Dendritic cell treated with granulocyte-macrophage colony-stimulating factor and Interleukin-4, amounts not matched to agents 40 ng/mL and 50 ng/mL, for 4 days (primary cell): ENCODE results near the gene ANKRD39.
"Not testable (repeated sequence)": the region's sequence is repeated elsewhere in the genome, so short reads cannot be mapped to it uniquely, and the experiment has no call there.

ENCODE experiments used
- H3K27ac Mint-ChIP-seq: one replicate; pipeline ENCODE4 v1.8.0; 2022; ENCODE audit warnings: mild to moderate bottlenecking, mixed read lengths
- H3K27me3 Mint-ChIP-seq: one replicate; pipeline ENCODE4 v1.8.0; 2022; ENCODE audit warnings: mild to moderate bottlenecking, mixed read lengths
- H3K36me3 Mint-ChIP-seq: one replicate; pipeline ENCODE4 v1.8.0; 2022; ENCODE audit warnings: low read depth, mixed read lengths
- H3K4me1 Mint-ChIP-seq: one replicate; pipeline ENCODE4 v1.8.0; 2022; ENCODE audit warnings: low read depth, mixed read lengths
- H3K4me3 Mint-ChIP-seq: one replicate; pipeline ENCODE4 v1.8.0; 2022; ENCODE audit warnings: mild to moderate bottlenecking, moderate library complexity, mixed read lengths
- H3K9me3 Mint-ChIP-seq: one replicate; pipeline ENCODE4 v1.8.0; 2022; ENCODE audit warnings: mixed read lengths
- intact Hi-C: fragments of 100-400 bp; cut with micrococcal nuclease; formaldehyde crosslinking; loops from one replicate; pipeline ENCODE4 v1.15.0; 2022

The ANKRD39 gene

DNA sequence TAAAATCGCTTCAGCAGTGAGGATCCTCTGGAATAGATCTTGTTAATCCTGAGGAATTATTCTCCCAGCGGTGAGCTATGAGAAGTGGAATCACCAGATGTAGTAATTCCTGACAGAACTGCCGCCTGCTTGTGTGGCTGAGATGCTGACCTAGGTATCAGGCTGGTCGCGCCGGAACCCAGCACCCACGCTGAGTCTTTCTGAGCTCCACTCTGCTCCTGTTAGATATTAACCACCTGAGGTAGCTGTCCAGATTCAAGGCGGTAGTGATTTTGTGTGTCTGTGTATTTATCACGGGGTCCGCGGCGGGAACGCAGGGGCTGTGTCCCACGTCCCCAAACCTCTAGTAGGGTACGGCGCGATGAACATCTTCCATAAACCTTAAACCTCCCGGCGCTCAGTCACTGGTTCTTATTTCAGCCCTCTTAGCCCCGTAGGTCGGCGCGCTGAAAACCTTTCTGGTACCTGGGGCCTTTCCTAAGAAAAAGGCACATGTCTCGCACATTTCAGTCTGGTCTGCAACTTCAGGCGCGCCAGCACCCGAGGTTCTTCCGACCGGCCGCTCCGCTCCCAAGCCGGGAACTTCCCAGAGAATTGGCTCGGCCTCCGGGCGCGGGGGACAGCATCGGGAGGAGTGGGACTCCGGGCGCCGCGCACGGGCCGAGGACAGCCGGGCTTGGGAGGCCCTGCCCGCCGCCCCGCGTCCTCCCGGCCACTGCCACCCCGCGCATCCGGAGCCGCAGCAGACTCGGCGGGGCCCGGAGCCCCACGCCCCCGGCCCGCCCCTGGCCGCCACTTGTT, 42.3 kb downstream of the ANKRD39 start:
- peaks cover 4% of the 10 kb centered on the region for H3K27me3 Mint-ChIP-seq
- intact Hi-C loops: loop anchor here (5.0 kb wide), 1 partner anchor 53 kb away; the partner anchor contains the start of gene CNNM4
- no peaks in the 10 kb centered on the region for H3K9me3 Mint-ChIP-seq
- H3K4me1 Mint-ChIP-seq: peaks cover 43% of the 10 kb centered on the region
- H3K27ac Mint-ChIP-seq: peak overlapping the region; percentile 81
- H3K36me3 Mint-ChIP-seq: peaks cover 47% of the 10 kb centered on the region
- peak overlapping the region; percentile 81 for H3K4me3 Mint-ChIP-seq

- peaks cover 4% of the 10 kb centered on the region for H3K27me3 Mint-ChIP-seq
- H3K4me3 Mint-ChIP-seq: no peak overlapping the region
- intact Hi-C loops: no loop called here
- peaks cover 48% of the 10 kb centered on the region for H3K36me3 Mint-ChIP-seq
- no peak overlapping the region for H3K27ac Mint-ChIP-seq
- peaks cover 24% of the 10 kb centered on the region for H3K4me1 Mint-ChIP-seq
- no peaks in the 10 kb centered on the region for H3K9me3 Mint-ChIP-seq
Observed at GRCh38 chr2:96813656-96814055, 44.2 kb downstream of the ANKRD39 start.

DNA sequence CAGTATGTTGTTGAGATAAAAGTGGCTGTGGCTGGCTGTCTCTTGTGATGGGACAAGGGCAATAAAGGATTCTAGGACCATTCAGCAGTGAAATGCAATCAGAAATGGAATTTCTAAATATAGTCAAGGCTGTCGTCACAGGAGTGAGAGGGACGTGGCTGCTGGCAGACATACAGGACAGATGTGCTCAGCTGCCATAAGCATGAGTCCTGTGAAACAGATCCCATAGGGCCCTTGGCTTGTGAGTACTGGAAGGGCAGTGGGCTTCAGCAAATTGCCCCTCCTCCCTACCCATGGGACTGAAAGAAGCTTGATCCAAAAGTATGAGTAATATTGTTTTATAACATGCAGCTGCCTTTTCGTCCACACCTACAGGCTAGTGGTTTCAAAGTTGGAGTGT, 45.9 kb downstream of the ANKRD39 start:
- Mint-ChIP-seq H3K4me1 (peaks cover 8% of the 10 kb centered on the region), H3K27ac (no peak overlapping the region), H3K27me3 (no peaks in the 10 kb centered on the region), H3K4me3 (no peak overlapping the region), H3K9me3 (no peaks in the 10 kb centered on the region), H3K36me3 (peaks cover 47% of the 10 kb centered on the region)
- intact Hi-C loops: no loop called here

DNA sequence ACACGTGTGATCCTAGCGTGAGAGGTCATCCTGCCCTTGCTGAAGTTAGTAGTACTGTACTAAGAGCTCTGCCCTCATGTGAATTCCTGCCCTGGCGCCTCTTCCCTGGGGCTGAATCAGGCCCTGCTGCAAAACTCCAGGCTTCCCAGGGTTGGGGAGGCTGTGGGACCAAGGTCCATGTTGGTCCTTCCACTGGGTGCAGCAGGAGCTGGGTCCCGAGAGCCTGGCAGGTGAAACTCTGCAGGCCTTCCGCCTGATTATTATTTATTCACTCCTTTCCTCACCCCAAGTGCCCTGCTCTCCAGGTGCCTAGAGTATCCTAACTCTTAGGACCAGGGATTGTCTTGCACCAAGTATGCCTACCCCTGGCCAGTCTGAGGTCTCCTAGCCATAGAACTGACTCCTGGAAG, 47.0 kb downstream of the ANKRD39 start:
- peaks cover 8% of the 10 kb centered on the region for H3K4me1 Mint-ChIP-seq
- no peak overlapping the region for H3K4me3 Mint-ChIP-seq
- H3K36me3 Mint-ChIP-seq: peaks cover 56% of the 10 kb centered on the region
- H3K27me3 Mint-ChIP-seq: no peaks in the 10 kb centered on the region
- H3K27ac Mint-ChIP-seq: no peak overlapping the region
- no peaks in the 10 kb centered on the region for H3K9me3 Mint-ChIP-seq
- intact Hi-C loops: no loop called here

GRCh38 chr2:96809951-96810782, 47.6 kb downstream of the ANKRD39 start:
- intact Hi-C loops: loop anchor here (10.0 kb wide), 1 partner anchor 205 kb away; no protein-coding TSS in a partner anchor
- no peaks in the 10 kb centered on the region for H3K9me3 Mint-ChIP-seq
- no peaks in the 10 kb centered on the region for H3K27me3 Mint-ChIP-seq
- H3K36me3 Mint-ChIP-seq: peaks cover 56% of the 10 kb centered on the region
- no peak overlapping the region for H3K27ac Mint-ChIP-seq
- peaks cover 4% of the 10 kb centered on the region for H3K4me1 Mint-ChIP-seq
- no peak overlapping the region for H3K4me3 Mint-ChIP-seq

DNA sequence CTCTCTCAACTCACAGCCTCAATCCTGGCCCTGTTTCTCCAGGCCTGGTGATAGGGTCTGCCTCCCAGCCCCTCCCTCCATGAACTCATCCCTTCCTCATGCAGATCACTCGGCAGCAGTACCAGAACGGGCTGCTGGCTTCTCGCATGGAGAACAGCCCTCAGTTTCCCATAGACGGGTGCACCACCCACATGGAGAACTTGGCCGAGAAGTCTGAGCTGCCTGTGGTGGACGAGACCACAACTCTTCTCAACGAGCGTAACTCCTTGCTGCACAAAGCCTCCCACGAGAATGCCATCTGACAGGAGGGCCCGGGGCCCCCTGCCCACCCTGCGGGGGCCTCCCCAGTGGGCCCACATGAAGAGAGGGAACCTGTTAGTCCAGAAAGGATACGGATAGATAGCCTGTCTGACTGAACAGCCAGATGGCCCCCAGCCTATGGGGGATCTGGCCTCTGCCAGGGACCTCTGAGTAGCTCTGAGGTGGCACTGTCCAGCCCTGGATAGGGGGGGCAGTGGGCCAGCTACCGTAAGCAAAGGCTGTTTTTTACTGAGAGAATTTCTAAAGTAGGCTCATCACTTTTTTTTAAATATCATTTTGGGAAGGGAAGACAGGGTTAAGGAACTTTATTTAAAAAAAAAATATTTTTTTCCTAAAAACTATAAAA, 48.5 kb downstream of the ANKRD39 start:
- intact Hi-C loops: loop anchor here (10.0 kb wide), 1 partner anchor 205 kb away; no protein-coding TSS in a partner anchor

DNA sequence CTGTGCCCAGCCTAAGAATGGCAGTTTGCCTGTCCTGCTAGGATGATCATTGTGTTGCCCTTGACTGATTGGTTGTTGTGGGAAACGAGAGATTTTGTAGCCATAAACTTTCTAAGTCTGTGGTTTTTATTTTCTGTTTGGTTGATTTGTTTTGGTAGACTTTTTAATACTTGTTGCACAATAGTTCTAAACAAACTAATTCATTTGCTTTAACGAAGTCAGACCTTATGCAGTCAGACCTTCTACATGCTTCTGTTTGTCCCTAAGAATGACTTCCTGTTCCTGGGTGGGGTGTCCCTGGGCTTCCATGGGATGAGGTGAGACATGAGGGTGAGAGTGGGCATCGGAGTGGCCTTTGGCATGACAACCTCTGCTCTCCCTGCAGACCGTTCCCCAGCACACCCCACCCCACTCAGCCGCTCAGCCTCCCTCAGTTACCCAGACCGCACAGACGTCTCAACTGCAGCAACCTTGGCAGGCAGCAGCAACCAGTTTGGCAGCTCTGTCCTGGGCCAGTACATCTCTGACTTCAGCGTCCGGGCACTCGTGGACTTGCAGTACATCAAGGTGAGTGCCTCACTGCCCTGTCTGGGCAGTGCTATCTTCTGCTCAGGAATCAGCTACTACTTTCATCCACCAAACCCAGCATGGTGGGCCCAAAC, 49.5 kb downstream of the ANKRD39 start:
- Mint-ChIP-seq H3K4me3 (no peak overlapping the region), H3K36me3 (peaks cover 56% of the 10 kb centered on the region), H3K27me3 (no peaks in the 10 kb centered on the region), H3K27ac (no peak overlapping the region), H3K9me3 (no peaks in the 10 kb centered on the region), H3K4me1 (no peaks in the 10 kb centered on the region)
- intact Hi-C loops: loop anchor here (10.0 kb wide), 1 partner anchor 204 kb away; no protein-coding TSS in a partner anchor

More for the DNA sequence above, 48.5 kb downstream of the ANKRD39 start:
- H3K27me3 Mint-ChIP-seq: no peaks in the 10 kb centered on the region
- H3K9me3 Mint-ChIP-seq: no peaks in the 10 kb centered on the region
- H3K4me1 Mint-ChIP-seq: no peaks in the 10 kb centered on the region
- no peak overlapping the region for H3K4me3 Mint-ChIP-seq
- peaks cover 56% of the 10 kb centered on the region for H3K36me3 Mint-ChIP-seq
- no peak overlapping the region for H3K27ac Mint-ChIP-seq

DNA sequence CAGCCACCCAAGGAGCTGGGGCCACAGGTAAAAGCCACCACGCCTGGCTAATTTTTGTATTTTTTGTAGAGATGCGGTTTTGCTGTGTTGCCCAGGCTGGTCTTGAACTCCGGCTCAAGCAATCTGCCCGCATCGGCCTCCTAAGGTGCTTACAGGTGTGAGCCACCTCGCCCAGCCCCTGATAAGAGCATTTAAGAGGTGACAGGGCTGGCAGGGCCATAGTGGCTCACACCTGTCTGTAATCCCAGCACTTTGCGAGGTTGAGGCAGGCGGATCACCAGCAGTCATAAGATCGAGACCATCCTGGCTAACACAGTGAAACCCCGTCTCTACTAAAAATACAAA, 50.7 kb downstream of the ANKRD39 start:
- Mint-ChIP-seq H3K4me3 (no peak overlapping the region), H3K27me3 (no peaks in the 10 kb centered on the region), H3K36me3 (peaks cover 46% of the 10 kb centered on the region), H3K9me3 (no peaks in the 10 kb centered on the region), H3K27ac (no peak overlapping the region), H3K4me1 (no peaks in the 10 kb centered on the region)
- intact Hi-C loops: loop anchor here (10.0 kb wide), 1 partner anchor 202 kb away; no protein-coding TSS in a partner anchor

GRCh38 chr2:96806468-96807126, 51.2 kb downstream of the ANKRD39 start:
- H3K4me3 Mint-ChIP-seq: no peak overlapping the region
- no peak overlapping the region for H3K27ac Mint-ChIP-seq
- no peaks in the 10 kb centered on the region for H3K4me1 Mint-ChIP-seq
- no peaks in the 10 kb centered on the region for H3K9me3 Mint-ChIP-seq
- peaks cover 45% of the 10 kb centered on the region for H3K36me3 Mint-ChIP-seq
- H3K27me3 Mint-ChIP-seq: no peaks in the 10 kb centered on the region
- intact Hi-C loops: loop anchor here (10.0 kb wide), 1 partner anchor 202 kb away; no protein-coding TSS in a partner anchor

DNA sequence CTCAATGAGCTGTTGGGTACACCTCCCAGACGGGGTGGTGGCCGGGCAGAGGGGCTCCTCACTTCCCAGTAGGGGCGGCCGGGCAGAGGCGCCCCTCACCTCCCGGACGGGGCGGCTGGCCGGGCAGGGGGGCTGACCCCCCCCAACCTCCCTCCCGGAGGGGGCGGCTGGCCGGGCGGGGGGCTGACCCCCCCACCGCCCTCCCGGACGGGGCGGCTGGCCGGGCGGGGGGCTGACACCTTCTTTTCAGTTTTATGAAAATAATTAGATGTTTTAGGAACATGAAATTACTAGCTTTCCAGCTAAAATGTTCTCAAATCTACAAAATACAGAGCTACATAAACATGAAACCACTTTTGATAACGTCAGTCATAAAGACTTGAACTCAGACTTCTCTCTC, 51.9 kb downstream of the ANKRD39 start:
- H3K36me3 Mint-ChIP-seq: peaks cover 41% of the 10 kb centered on the region
- not testable (repeated sequence) for H3K27ac Mint-ChIP-seq, H3K9me3 Mint-ChIP-seq, H3K4me3 Mint-ChIP-seq, H3K4me1 Mint-ChIP-seq, H3K27me3 Mint-ChIP-seq
- intact Hi-C loops: loop anchor here (10.0 kb wide), 1 partner anchor 201 kb away; no protein-coding TSS in a partner anchor

DNA sequence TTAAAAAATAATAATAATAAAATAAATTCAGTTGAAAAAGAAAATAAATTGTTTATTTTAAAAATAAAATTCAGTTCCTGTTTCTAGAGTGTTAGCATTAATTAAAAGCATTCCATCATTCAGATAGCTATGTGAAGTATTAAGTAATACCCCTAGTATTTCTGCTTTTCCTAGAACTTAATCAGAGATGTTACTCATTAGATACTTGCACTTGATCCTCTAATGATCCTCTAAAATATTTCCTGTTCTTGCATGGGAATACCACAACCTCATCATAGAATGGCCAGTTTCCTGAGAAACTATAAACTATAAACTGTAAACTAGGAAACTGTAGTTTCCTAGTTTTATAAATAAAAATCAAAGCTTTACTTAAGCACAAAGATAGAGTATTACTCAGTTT, 52.8 kb downstream of the ANKRD39 start:
- Mint-ChIP-seq H3K4me1 (no peaks in the 10 kb centered on the region), H3K27ac (no peak overlapping the region), H3K9me3 (no peaks in the 10 kb centered on the region), H3K27me3 (no peaks in the 10 kb centered on the region), H3K4me3 (no peak overlapping the region), H3K36me3 (peaks cover 32% of the 10 kb centered on the region)
- intact Hi-C loops: loop anchor here (10.0 kb wide), 1 partner anchor 200 kb away; no protein-coding TSS in a partner anchor

DNA sequence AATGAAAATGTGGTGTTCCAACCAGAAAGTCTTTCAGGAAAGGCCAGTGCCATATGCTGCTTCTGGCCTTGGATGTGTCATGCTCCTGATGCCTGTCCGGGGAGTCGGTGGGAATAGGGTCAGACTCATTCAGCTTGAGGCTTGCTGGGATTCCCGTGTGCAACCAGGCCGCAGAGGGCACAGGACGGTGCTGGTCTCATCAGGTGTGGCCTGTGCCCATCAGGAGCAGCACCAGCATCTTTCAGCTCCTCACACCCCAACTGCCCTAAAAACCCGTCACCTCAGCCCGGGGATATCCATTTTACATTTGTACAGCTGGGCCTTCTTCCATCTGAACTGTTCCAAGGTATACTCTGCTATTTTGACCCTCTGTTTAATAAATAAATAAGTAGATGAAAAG, 55.1 kb downstream of the ANKRD39 start:
- intact Hi-C loops: loop anchor here (10.0 kb wide), 1 partner anchor 198 kb away; no protein-coding TSS in a partner anchor
- Mint-ChIP-seq H3K4me3 (no peak overlapping the region), H3K9me3 (no peaks in the 10 kb centered on the region), H3K36me3 (peaks cover 34% of the 10 kb centered on the region), H3K27me3 (no peaks in the 10 kb centered on the region), H3K4me1 (no peaks in the 10 kb centered on the region), H3K27ac (no peak overlapping the region)
